Transverse colon (tissue), 4 donors: ENCODE results near the gene IFNA4. TPM values are rescaled to one million over a fixed set of nuclear protein-coding genes. Genes with fewer than 3 reads are reported as not detected.
"Not testable (repeated sequence)": the region's sequence is repeated elsewhere in the genome, so short reads cannot be mapped to it uniquely, and the experiment has no call there.

Source experiments
- DNase-seq: peaks from one replicate; pipeline ENCODE4 v3.0.0-alpha.2; 2019
- H3K27ac ChIP-seq, 4 donors: fragments of 200-600 bp; sonication (generic); 2 replicates each; pipeline ENCODE4 v1.5.1; 2016 to 2018; ENCODE audit warnings: inconsistent platforms in 4 of 4
- H3K27me3 ChIP-seq: fragments of 200-600 bp; sonication (generic); 2 replicates; pipeline ENCODE4 v1.5.1; 2017; ENCODE audit warnings: inconsistent platforms
- H3K36me3 ChIP-seq, 4 donors: fragments of 200-600 bp; sonication (generic); 2 replicates each; pipeline ENCODE4 v1.5.1; 2017 to 2019; ENCODE audit warnings: inconsistent platforms in 4 of 4
- H3K4me1 ChIP-seq, 4 donors: fragments of 200-600 bp; sonication (generic); 2 replicates each; pipeline ENCODE4 v1.5.1; 2017 to 2020; ENCODE audit warnings: inconsistent platforms in 4 of 4
- H3K4me3 ChIP-seq, 4 donors: fragments of 200-600 bp; sonication (generic); 1 replicate in 1 of 4; 2 replicates in 3 of 4; pipeline versions ENCODE4 v1.5.1 to v1.6.1; 2017 to 2019; ENCODE audit warnings: inconsistent platforms in 4 of 4
- H3K9me3 ChIP-seq, 2 donors: fragments of 200-600 bp; sonication (generic); 2 replicates each; pipeline ENCODE4 v1.5.1; 2017 to 2019; ENCODE audit warnings: inconsistent platforms in 2 of 2
- EP300 ChIP-seq: sonication (generic); formaldehyde crosslinking; IDR thresholded peaks from one replicate; pipeline ENCODE4 v1.6.1; 2017; ENCODE audit warnings: antibody characterized with exemption, low read depth
- POLR2A ChIP-seq: fragments of 450-650 bp; IDR thresholded peaks from one replicate; pipeline ENCODE4 v1.6.1; 2016; ENCODE audit warnings: antibody characterized with exemption, mild to moderate bottlenecking, moderate library complexity
- POLR2AphosphoS5 ChIP-seq, 3 donors: sonication (generic); formaldehyde crosslinking; IDR thresholded peaks; one replicate each; pipeline ENCODE4 v1.6.1; 2016; ENCODE audit warnings: antibody characterized with exemption in 3 of 3
- WGBS, 2 donors: methylation state at CpG; one replicate each; pipeline ENCODE4 v1.1.5; 2018; ENCODE audit warnings: low coverage in 1 of 2; 5-methylcytosine and 5-hydroxymethylcytosine counted together
- in situ Hi-C, 4 donors: fragments of 200-750 bp; cut with MboI; loops; one replicate each; pipeline versions ENCODE4 v1.15.0 to v1.15.1; 2017; ENCODE audit warnings: low sequenced_read_pairs in 3 of 4, low pct_ligation_motif_present in 1 of 4, low pct_unique_long_range_greater_than_20kb in 1 of 4
- intact Hi-C: fragments of 100-400 bp; cut with DNase I; formaldehyde crosslinking; loops from one replicate; pipeline ENCODE4 v1.15.1; 2023; ENCODE audit warnings: low total_unique reads
- total RNA-seq, 4 donors: library from RNA; depleted of rRNA; stranded (reverse); fragments of >200 nt; gene quantifications; one replicate each; pipeline ENCODE4 v1.1.0, GENCODE V29; 2016
- TF ChIP-seq, protein P1 (sequence below), 5 experiments: fragments of 200-600 bp in 3 of 5; fragments of 450-650 bp in 2 of 5; sonication (generic) in 3 of 5; IDR thresholded peaks; 1 replicate in 2 of 5; 2 replicates in 3 of 5; pipeline ENCODE4 v1.5.1; 2016 to 2017; ENCODE audit warnings: antibody characterized with exemption in 5 of 5, inconsistent platforms in 3 of 5, mild to moderate bottlenecking in 2 of 5, moderate library complexity in 1 of 5

IFNA4 gene
- total RNA-seq, 4 donors from 2014 or later = not detected

DNA sequence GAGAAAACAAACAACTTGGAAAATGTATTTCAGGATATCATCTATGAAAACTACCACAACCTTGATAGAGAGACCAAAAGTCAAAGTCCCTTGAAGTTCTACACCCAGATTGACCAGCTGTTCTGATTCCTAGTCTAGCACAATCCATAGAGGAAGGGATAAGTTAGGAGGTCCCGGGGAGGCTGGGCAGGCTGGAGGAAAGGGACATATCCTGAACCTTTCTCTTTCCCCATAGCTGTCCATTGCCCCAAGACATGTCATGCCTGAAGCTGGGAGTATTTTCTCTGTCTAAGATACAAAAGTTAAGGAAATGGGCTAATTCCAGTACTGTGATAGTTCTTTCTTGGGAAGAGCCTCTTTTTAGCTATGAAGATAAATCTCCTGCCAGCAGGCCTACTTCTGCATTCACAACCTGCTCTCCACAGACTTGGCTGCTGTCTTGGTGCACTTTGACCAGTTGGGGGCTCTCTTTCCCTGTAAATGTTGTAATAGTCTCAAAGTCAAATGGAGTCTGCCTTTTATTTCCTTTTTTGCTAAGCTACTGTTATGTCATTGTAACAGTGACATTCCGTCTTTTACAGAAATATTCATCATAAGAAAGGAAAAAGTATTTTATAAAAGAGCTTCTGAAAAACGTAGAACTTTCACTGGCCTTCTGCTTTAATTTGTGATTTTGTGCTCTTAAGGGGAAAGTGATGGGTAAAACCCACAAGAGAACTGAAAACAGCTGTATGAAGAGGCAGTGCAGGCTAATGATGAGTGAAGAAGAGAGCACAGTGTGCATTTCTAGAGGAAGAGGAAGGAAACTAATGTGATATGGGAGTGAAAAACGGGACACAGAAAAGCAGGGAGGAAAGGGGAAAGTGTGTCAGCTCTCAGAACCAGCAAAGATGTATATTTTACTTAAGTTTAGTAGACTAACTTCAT is 4.3 kb downstream of the IFNA4 start:
- H3K36me3 ChIP-seq, H3K4me3 ChIP-seq, H3K4me1 ChIP-seq, DNase-seq, intact Hi-C loops, H3K27ac ChIP-seq, in situ Hi-C loops, H3K27me3 ChIP-seq, H3K9me3 ChIP-seq: not testable (repeated sequence)
- TF ChIP-seq, protein P1, sequence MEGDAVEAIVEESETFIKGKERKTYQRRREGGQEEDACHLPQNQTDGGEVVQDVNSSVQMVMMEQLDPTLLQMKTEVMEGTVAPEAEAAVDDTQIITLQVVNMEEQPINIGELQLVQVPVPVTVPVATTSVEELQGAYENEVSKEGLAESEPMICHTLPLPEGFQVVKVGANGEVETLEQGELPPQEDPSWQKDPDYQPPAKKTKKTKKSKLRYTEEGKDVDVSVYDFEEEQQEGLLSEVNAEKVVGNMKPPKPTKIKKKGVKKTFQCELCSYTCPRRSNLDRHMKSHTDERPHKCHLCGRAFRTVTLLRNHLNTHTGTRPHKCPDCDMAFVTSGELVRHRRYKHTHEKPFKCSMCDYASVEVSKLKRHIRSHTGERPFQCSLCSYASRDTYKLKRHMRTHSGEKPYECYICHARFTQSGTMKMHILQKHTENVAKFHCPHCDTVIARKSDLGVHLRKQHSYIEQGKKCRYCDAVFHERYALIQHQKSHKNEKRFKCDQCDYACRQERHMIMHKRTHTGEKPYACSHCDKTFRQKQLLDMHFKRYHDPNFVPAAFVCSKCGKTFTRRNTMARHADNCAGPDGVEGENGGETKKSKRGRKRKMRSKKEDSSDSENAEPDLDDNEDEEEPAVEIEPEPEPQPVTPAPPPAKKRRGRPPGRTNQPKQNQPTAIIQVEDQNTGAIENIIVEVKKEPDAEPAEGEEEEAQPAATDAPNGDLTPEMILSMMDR (IDR thresholded peaks at IDR 0.05) = peak in 2 of 5 experiments; percentile 15 to 16
- WGBS, 2 donors = 41 to 54% methylated on average over 4 of the region's 4 CpGs

DNA sequence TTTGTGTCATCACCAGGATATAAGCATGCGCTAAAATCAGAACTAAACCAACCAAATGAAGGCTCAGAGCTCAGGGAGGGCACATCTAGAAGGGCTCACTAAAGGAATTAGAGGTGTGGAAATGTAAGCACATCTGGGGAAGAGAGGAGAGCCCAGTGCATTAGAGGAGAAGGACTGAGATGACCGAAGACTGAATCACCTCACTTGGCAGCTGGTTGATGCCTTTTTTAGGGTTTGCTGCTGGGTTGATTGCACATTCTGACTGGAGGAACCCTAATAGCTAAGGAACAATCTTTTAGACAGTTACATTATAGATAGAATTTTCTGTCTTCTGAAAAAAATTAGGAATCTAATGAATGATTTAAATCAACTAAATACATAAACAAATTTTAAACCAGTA is 12.7 kb downstream of the IFNA4 start:
- intact Hi-C loops = no loop called here
- H3K4me3 ChIP-seq = no peak overlapping the region
- H3K27ac ChIP-seq = no peak overlapping the region
- TF ChIP-seq POLR2AphosphoS5 (IDR thresholded peaks at IDR 0.05) (no peak), POLR2A (no peak), EP300 (no peak)
- TF ChIP-seq, protein P1 (IDR thresholded peaks at IDR 0.05) = no peak
- H3K36me3 ChIP-seq = no peaks in the 10 kb centered on the region
- no peaks in the 10 kb centered on the region for H3K27me3 ChIP-seq
- in situ Hi-C loops = no loop called here
- 86 to 100% methylated on average over 2 of the region's 2 CpGs for WGBS, 2 donors
- no peaks in the 10 kb centered on the region for H3K4me1 ChIP-seq
- no peaks in the 10 kb centered on the region for H3K9me3 ChIP-seq
- no peak for DNase-seq

DNA sequence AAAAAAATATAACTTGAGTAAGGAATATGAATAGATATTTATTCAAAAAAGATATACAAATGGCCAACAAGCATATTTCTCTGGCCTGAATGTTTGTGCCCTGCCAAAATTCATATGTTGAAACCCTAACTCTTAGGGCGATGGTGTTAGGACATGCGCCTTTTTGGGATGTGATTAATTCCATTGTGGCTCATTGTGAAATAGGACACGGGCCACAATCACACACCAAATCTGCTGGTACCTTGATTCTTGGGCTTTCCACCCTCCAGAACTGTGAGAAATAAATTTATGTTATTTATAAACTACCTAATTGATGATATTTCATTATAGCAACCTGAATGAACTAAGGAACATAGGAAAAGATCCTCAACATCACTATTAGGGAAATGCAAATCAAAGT is 15.2 kb downstream of the IFNA4 start:
- intact Hi-C loops (no loop called here), in situ Hi-C loops (no loop called here)
- no peak overlapping the region for H3K27ac ChIP-seq
- 75 to 77% methylated on average over 3 of the region's 3 CpGs for WGBS, 2 donors
- no peak for DNase-seq
- TF ChIP-seq, protein P1 (IDR thresholded peaks at IDR 0.05) = no peak
- TF ChIP-seq POLR2A (no peak), POLR2AphosphoS5 (IDR thresholded peaks at IDR 0.05) (no peak), EP300 (no peak)
- H3K27me3 ChIP-seq = no peaks in the 10 kb centered on the region
- H3K4me1 ChIP-seq = no peaks in the 10 kb centered on the region
- no peaks in the 10 kb centered on the region for H3K36me3 ChIP-seq
- H3K4me3 ChIP-seq = no peak overlapping the region
- no peaks in the 10 kb centered on the region for H3K9me3 ChIP-seq

DNA sequence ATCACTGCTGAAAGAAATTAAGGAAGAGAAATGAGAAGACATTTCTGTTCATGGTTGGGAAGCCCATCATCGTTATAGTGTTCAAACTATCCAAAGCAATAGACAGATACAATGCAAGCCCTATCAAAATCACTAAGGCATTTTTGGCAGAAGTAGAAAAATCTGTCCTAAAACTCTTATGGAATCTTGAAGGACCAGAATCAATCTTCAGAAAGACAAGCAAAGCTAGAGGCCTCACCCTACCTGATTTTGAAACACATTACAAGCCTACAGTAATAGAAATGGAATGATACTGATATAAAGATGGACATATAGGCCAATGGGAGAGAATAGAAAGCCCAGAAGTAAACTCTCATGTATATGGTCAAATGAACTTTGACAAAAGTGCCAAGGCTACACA is 16.0 kb downstream of the IFNA4 start:
- DNase-seq = no peak
- in situ Hi-C loops (no loop called here), intact Hi-C loops (no loop called here)
- 70 to 75% methylated on average over 1 of the region's 1 CpG for WGBS, 2 donors
- H3K4me3 ChIP-seq = no peak overlapping the region
- no peaks in the 10 kb centered on the region for H3K36me3 ChIP-seq
- H3K4me1 ChIP-seq = no peaks in the 10 kb centered on the region
- no peak for TF ChIP-seq POLR2A
- TF ChIP-seq, protein P1 (IDR thresholded peaks at IDR 0.05) = no peak
- no peak for TF ChIP-seq POLR2AphosphoS5 (IDR thresholded peaks at IDR 0.05)
- TF ChIP-seq EP300 = no peak
- no peak overlapping the region for H3K27ac ChIP-seq
- H3K9me3 ChIP-seq = no peaks in the 10 kb centered on the region
- no peaks in the 10 kb centered on the region for H3K27me3 ChIP-seq

DNA sequence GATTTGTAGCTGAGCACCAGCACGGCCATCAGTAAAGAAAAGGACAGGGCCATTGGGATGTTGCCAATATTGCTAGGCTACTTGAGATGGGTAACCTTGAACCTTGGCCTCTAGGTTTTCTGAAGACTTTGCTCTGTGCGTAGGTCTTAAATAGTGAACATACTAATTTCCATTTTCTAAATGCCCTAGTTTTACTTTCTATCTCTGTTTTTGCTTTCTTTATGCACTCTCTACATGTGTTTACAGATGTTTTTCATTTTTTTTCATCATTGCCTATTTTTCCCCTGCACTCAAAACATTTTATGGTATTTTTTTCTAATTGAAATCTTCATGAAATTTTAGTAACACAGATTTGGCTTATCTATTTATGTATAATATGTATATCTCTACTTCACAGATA is 20.8 kb downstream of the IFNA4 start, which contains the start of gene IFNA21:
Gene IFNA21 (minus strand): TSS at position 101 of the 400 bp plus-strand sequence. CDS start 48 bp downstream, at position 53.
- H3K27ac ChIP-seq, H3K36me3 ChIP-seq, intact Hi-C loops, in situ Hi-C loops, H3K4me1 ChIP-seq, H3K9me3 ChIP-seq, H3K4me3 ChIP-seq, DNase-seq, H3K27me3 ChIP-seq: not testable (repeated sequence)
- WGBS, 2 donors = 60 to 66% methylated on average over 1 to 2 of the region's 2 CpGs
